DND-41 (cell line): ENCODE measurements around the gene NR3C1.
A peak's percentile ranks its signal among the peaks of the same experiment; 100 is the strongest.

Experiments used
- ATAC-seq: fragments of 200-7000 bp; cut with Tn5 transposase; 3 replicates; pipeline ENCODE4 v1.9.1; 2021; ENCODE audit warnings: low read depth; ENCODE audit not compliant: insufficient read depth
- DNase-seq: peaks from one replicate; pipeline ENCODE4 v3.0.0-alpha.2; 2020
- H2AFZ ChIP-seq: 2 replicates; pipeline ENCODE4 v1.6.0; 2012; ENCODE audit warnings: low read depth, low read length
- H3K27ac ChIP-seq: 2 replicates; pipeline ENCODE4 v1.5.1; 2012; ENCODE audit warnings: low read length, inconsistent platforms
- H3K27me3 ChIP-seq: fragments of 200-600 bp; sonication (generic); 2 replicates; pipeline ENCODE4 v1.6.0; 2012; ENCODE audit warnings: low read length, mild to moderate bottlenecking, inconsistent platforms; ENCODE audit not compliant: insufficient read depth, poor library complexity
- H3K36me3 ChIP-seq: 2 replicates; pipeline ENCODE4 v1.5.1; 2012; ENCODE audit warnings: low read length, inconsistent platforms; ENCODE audit not compliant: insufficient read depth
- H3K4me1 ChIP-seq: 2 replicates; pipeline ENCODE4 v1.5.1; 2012; ENCODE audit warnings: mild to moderate bottlenecking, low read length; ENCODE audit not compliant: insufficient read depth
- H3K4me2 ChIP-seq: 2 replicates; pipeline ENCODE4 v1.6.0; 2012; ENCODE audit warnings: mild to moderate bottlenecking, moderate library complexity, low read length, inconsistent platforms; ENCODE audit not compliant: insufficient read depth
- H3K4me3 ChIP-seq, 2 experiments: fragments of 200-600 bp in 1 of 2; shearing (Covaris generic) in 1 of 2; 2 replicates each; pipeline ENCODE4 v1.5.1; 2012 to 2016; ENCODE audit warnings: inconsistent platforms in 2 of 2, low read length in 2 of 2, mild to moderate bottlenecking in 2 of 2, low read depth in 1 of 2, moderate library complexity in 1 of 2
- H3K79me2 ChIP-seq: 2 replicates; pipeline ENCODE4 v1.6.0; 2012; ENCODE audit warnings: low read length, inconsistent platforms; ENCODE audit not compliant: insufficient read depth
- H3K9ac ChIP-seq: 2 replicates; pipeline ENCODE4 v1.6.0; 2012; ENCODE audit warnings: low read depth, mild to moderate bottlenecking, inconsistent platforms, low read length, moderate library complexity
- H3K9me3 ChIP-seq: 2 replicates; pipeline ENCODE4 v1.5.1; 2012; ENCODE audit warnings: low read length, moderate library complexity, mild to moderate bottlenecking, inconsistent platforms; ENCODE audit not compliant: insufficient read depth, severe bottlenecking
- H4K20me1 ChIP-seq: 2 replicates; pipeline ENCODE4 v1.6.0; 2012; ENCODE audit warnings: low read length; ENCODE audit not compliant: insufficient read depth
- CTCF ChIP-seq: IDR thresholded peaks from 2 replicates; pipeline ENCODE4 v1.5.1; 2012; ENCODE audit warnings: borderline replicate concordance, low read length, moderate library complexity, mild to moderate bottlenecking; ENCODE audit not compliant: poor library complexity, severe bottlenecking; ENCODE audit errors: extremely low read depth
- EZH2 ChIP-seq: IDR thresholded peaks from 3 replicates; pipeline ENCODE4 v1.6.1; 2012; ENCODE audit warnings: borderline replicate concordance, low read depth, mild to moderate bottlenecking, moderate library complexity, low read length, inconsistent platforms; ENCODE audit not compliant: severe bottlenecking

The NR3C1 gene

GRCh38 chr5:143397302-143398052, 6.0 kb downstream of the NR3C1 start:
- Histone ChIP-seq H3K9ac (peak overlapping the region; percentile 97), H3K4me1 (peaks cover 97% of the 10 kb centered on the region), H3K4me2 (peak overlapping the region; percentile 86)

GRCh38 chr5:143396353-143396940, 7.0 kb downstream of the NR3C1 start:
- Histone ChIP-seq H3K4me2 (peak overlapping the region; percentile 86), H3K36me3 (peaks cover 70% of the 10 kb centered on the region), H3K27ac (peak overlapping the region; percentile 21; the same call in 1 of the 2 replicates), H2AFZ (no peak overlapping the region), H3K4me3 (peak overlapping the region; percentile 76 to 93; a peak in 3 of 4 replicates), H3K27me3 (no peaks in the 10 kb centered on the region), H3K79me2 (peaks cover 100% of the 10 kb centered on the region), H3K9me3 (no peaks in the 10 kb centered on the region), H4K20me1 (peaks cover 74% of the 10 kb centered on the region), H3K9ac (peak overlapping the region; percentile 97), H3K4me1 (peaks cover 92% of the 10 kb centered on the region)
- DNase-seq (no peak), ATAC-seq (no peak)
- no peak for TF ChIP-seq EZH2
- TF ChIP-seq CTCF: no peak

More at GRCh38 chr5:143397302-143398052, 6.0 kb downstream of the NR3C1 start:
- H4K20me1 ChIP-seq: peaks cover 81% of the 10 kb centered on the region
- peak overlapping the region; percentile 94 for H3K27ac ChIP-seq
- H3K4me3 ChIP-seq: peak overlapping the region; percentile 76 to 93; a peak in 3 of 4 replicates
- H3K36me3 ChIP-seq: peaks cover 72% of the 10 kb centered on the region
- ATAC-seq (no peak), DNase-seq (no peak)
- peaks cover 100% of the 10 kb centered on the region for H3K79me2 ChIP-seq
- no peaks in the 10 kb centered on the region for H3K27me3 ChIP-seq
- no peaks in the 10 kb centered on the region for H3K9me3 ChIP-seq
- no peak overlapping the region for H2AFZ ChIP-seq
- TF ChIP-seq CTCF (no peak), EZH2 (no peak)

GRCh38 chr5:143395638-143396352, 7.7 kb downstream of the NR3C1 start:
- H3K79me2 ChIP-seq: peaks cover 100% of the 10 kb centered on the region
- H3K27me3 ChIP-seq: no peaks in the 10 kb centered on the region
- no peaks in the 10 kb centered on the region for H3K9me3 ChIP-seq
- peaks cover 68% of the 10 kb centered on the region for H4K20me1 ChIP-seq
- peak overlapping the region; percentile 76 to 93; a peak in 3 of 4 replicates for H3K4me3 ChIP-seq
- H2AFZ ChIP-seq: no peak overlapping the region
- H3K27ac ChIP-seq: no peak overlapping the region
- H3K4me2 ChIP-seq: peak overlapping the region; percentile 86
- ATAC-seq (no peak), DNase-seq (no peak)
- no peak for TF ChIP-seq EZH2
- TF ChIP-seq CTCF: no peak
- peaks cover 88% of the 10 kb centered on the region for H3K4me1 ChIP-seq
- H3K9ac ChIP-seq: peak overlapping the region; percentile 97; the same call in 1 of the 2 replicates
- H3K36me3 ChIP-seq: peaks cover 70% of the 10 kb centered on the region
